HL-60 (cell line): ENCODE measurements around the gene ANO1.

ENCODE experiments used
- DNase-seq, 2 experiments: peaks; one replicate each; pipeline ENCODE4 v3.0.0-alpha.2; 2010 to 2020; ENCODE audit warnings: low read depth in 1 of 2, low spot score in 1 of 2
- H3K27ac ChIP-seq: fragments of 250-450 bp; sonication (Bioruptor Pico); replicated peaks from 2 replicates; pipeline ENCODE4 v1.5.1; 2020; ENCODE audit warnings: mild to moderate bottlenecking, moderate library complexity
- H3K27me3 ChIP-seq: fragments of 250-450 bp; sonication (Bioruptor Pico); 2 replicates; pipeline ENCODE4 v1.5.1; 2021; ENCODE audit warnings: mild to moderate bottlenecking, moderate library complexity; ENCODE audit not compliant: insufficient read depth, poor library complexity, severe bottlenecking
- H3K4me3 ChIP-seq: replicated peaks from 2 replicates; pipeline ENCODE4 v1.5.1; 2011; ENCODE audit warnings: mild to moderate bottlenecking, control low read depth, low read length; ENCODE audit not compliant: insufficient read depth
- GABPA ChIP-seq: IDR thresholded peaks from 2 replicates; pipeline ENCODE4 v1.6.1; 2012; ENCODE audit warnings: low read depth
- POLR2AphosphoS5 ChIP-seq: IDR thresholded peaks from 2 replicates; pipeline ENCODE4 v1.6.1; 2012; ENCODE audit warnings: low read depth
- SPI1 ChIP-seq: IDR thresholded peaks from 2 replicates; pipeline ENCODE4 v1.6.1; 2012; ENCODE audit warnings: low read depth, mild to moderate bottlenecking, borderline replicate concordance
- TF ChIP-seq, protein P1 (sequence below): IDR thresholded peaks from 2 replicates; pipeline ENCODE4 v1.6.1; 2012; ENCODE audit warnings: low read depth; ENCODE audit not compliant: insufficient replicate concordance
- TF ChIP-seq, protein P2 (sequence below): IDR thresholded peaks from one replicate; pipeline ENCODE4 v1.5.1; 2011; ENCODE audit warnings: low read length, control low read depth, inconsistent platforms; ENCODE audit not compliant: insufficient read depth

The ANO1 gene

DNA sequence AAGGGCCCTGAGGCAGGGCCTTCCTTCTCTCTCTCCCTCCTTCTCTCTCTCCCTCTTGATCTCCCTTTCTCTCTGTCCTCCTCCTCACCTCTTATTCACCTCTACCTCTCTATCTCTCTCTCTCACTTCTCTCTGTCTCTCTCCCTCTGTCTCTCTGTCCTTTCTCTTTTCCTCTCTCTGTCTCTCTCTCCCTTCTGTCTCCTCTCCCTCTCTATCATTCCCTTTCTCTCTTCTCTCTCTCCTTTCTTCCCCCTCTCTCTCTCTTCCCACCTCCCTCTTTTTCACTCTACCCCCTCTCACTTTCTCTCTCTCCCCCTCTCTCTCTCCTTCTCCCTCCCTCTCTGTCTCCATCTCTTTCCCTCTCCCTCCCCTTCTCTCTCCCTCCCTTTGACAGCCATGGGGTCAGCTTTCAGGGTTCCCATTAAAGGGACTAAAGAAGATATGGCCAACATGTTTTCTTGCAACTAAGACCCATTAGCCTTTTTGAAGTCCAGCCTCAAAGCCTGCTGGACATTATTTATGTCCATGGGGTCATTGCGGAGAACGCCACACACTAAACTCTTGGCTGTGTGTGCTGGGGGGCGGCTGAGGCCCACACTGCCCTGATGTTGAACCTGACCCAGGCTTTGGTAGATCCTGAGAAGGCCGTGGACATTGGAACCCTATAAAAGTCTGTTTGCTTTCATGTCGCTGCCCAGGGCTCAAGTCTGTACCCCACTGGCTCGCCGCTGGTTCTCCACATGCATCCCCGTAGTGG lies 15.0 kb downstream of the ANO1 start:
- Histone ChIP-seq H3K27me3 (no peaks in the 10 kb centered on the region), H3K27ac (no peak overlapping the region), H3K4me3 (no peak overlapping the region)
- TF ChIP-seq GABPA (no peak), SPI1 (no peak), POLR2AphosphoS5 (no peak)
- TF ChIP-seq, protein P1, sequence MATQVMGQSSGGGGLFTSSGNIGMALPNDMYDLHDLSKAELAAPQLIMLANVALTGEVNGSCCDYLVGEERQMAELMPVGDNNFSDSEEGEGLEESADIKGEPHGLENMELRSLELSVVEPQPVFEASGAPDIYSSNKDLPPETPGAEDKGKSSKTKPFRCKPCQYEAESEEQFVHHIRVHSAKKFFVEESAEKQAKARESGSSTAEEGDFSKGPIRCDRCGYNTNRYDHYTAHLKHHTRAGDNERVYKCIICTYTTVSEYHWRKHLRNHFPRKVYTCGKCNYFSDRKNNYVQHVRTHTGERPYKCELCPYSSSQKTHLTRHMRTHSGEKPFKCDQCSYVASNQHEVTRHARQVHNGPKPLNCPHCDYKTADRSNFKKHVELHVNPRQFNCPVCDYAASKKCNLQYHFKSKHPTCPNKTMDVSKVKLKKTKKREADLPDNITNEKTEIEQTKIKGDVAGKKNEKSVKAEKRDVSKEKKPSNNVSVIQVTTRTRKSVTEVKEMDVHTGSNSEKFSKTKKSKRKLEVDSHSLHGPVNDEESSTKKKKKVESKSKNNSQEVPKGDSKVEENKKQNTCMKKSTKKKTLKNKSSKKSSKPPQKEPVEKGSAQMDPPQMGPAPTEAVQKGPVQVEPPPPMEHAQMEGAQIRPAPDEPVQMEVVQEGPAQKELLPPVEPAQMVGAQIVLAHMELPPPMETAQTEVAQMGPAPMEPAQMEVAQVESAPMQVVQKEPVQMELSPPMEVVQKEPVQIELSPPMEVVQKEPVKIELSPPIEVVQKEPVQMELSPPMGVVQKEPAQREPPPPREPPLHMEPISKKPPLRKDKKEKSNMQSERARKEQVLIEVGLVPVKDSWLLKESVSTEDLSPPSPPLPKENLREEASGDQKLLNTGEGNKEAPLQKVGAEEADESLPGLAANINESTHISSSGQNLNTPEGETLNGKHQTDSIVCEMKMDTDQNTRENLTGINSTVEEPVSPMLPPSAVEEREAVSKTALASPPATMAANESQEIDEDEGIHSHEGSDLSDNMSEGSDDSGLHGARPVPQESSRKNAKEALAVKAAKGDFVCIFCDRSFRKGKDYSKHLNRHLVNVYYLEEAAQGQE: no peak
- TF ChIP-seq, protein P2, sequence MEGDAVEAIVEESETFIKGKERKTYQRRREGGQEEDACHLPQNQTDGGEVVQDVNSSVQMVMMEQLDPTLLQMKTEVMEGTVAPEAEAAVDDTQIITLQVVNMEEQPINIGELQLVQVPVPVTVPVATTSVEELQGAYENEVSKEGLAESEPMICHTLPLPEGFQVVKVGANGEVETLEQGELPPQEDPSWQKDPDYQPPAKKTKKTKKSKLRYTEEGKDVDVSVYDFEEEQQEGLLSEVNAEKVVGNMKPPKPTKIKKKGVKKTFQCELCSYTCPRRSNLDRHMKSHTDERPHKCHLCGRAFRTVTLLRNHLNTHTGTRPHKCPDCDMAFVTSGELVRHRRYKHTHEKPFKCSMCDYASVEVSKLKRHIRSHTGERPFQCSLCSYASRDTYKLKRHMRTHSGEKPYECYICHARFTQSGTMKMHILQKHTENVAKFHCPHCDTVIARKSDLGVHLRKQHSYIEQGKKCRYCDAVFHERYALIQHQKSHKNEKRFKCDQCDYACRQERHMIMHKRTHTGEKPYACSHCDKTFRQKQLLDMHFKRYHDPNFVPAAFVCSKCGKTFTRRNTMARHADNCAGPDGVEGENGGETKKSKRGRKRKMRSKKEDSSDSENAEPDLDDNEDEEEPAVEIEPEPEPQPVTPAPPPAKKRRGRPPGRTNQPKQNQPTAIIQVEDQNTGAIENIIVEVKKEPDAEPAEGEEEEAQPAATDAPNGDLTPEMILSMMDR: no peak
- no peak for DNase-seq

DNA sequence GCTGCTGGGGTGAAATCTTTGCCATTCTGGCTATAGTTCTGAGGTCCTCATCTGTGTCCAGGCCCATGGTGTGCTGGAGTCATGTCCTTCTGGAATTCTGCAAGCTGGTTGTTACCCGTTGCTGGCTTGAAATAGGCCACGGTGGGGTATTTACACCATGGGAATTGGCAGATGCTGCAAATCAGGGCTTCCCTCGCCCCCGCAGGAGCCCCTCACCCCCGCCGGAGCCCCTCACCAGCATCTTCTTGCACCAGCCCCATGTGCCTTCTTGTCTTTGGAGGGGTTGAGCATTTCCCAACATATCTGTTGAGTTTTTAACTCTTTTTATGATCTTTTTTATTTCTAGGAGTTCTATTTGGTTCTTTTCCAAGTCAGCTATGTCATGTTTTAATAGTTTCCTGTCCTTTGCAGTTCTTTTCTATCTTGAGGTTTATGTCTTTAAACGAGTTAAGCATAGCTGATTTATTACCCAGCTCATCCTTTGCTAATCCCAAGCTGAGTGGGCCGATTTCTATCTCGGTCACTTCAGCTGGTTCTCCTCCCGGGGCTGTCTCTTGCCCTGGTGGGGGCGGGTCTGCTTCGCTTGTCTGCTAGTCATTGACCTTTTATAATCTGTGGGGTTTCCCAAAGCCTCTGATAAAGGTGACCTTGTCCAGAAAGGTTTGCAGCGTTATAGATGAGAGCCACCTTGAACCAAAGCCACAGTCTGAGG lies 17.6 kb downstream of the ANO1 start:
- Histone ChIP-seq H3K27ac (no peak overlapping the region), H3K27me3 (peaks cover 3% of the 10 kb centered on the region), H3K4me3 (no peak overlapping the region)
- no peak for DNase-seq
- TF ChIP-seq GABPA: no peak
- TF ChIP-seq, protein P2: no peak
- TF ChIP-seq SPI1: no peak
- TF ChIP-seq, protein P1: no peak
- no peak for TF ChIP-seq POLR2AphosphoS5

DNA sequence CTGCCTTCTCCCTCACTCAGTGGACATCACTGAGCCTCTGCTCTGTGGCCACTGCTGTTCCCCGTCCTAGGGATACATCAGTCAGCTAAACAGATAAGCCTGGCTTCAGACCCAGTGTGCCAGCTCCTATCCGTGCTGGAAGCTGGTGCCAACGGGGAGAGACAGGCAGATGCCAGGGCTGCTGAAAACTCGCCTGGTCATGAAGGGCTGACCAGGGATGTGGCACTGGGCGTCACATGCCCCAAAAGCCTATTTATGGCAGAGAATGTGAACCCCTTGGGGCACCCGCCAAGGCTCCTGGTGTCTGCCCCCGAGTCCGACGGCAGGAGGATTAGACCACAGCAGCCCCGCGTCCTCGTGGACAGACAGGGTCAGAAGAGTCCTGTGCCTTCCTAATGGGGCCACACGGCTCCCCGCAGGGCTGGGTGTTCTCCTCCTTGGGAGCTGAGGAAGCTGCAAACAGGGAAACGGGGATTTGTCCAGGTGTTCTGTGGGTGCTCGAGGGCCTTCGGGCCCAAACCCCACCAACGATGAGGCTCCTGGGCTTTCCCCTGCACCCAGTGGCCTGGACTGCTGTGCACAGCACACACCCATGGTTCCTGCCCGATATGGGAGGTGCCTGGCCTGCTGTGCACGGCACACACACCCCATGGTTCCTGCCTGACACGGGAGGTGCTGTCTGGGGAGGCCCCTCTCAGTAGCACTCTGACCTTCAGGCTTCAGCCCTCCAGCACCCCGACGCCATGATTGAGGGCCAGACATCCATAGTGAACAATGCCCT lies 19.9 kb downstream of the ANO1 start:
- Histone ChIP-seq H3K4me3 (no peak overlapping the region), H3K27me3 (peaks cover 3% of the 10 kb centered on the region), H3K27ac (no peak overlapping the region)
- TF ChIP-seq, protein P2: no peak
- no peak for TF ChIP-seq SPI1
- TF ChIP-seq, protein P1: no peak
- no peak for DNase-seq
